Stimulated activated CD4-positive, alpha-beta T cell treated with anti-CD3 and anti-CD28 coated beads, Interleukin-15, amount 100 ng/mL, for 1 hour (primary cell): ENCODE measurements around the gene PAPOLG.
"Not testable (repeated sequence)": the region's sequence is repeated elsewhere in the genome, so short reads cannot be mapped to it uniquely, and the experiment has no call there.

Experiments
- DNase-seq, 2 donors: peaks; one replicate each; pipeline ENCODE4 v3.0.0-alpha.2; 2020; ENCODE audit warnings: low read depth in 1 of 2, low spot score in 1 of 2

The PAPOLG gene

GRCh38 chr2:60821587-60822302, 65.7 kb downstream of the PAPOLG start:
- no peak for DNase-seq

DNA sequence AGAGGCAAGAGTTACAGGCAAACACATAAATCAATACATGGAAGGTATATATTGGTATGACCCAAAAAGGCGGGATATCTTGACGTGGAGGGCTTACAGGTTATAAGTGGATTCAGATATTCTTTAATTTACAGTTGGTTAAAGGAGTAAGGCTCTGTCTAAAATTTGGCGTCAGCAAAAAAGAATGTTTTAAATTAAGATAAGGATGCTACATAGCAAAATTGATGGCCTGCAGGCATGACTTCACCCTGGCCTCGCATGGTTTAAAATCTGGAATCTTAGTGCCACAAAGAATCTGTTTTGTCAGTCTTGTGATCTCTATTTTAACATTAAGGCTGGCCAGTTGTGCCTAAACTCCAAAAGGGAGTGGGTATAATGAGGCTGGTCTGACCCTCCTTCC, 66.9 kb downstream of the PAPOLG start:
- DNase-seq = no peak

DNA sequence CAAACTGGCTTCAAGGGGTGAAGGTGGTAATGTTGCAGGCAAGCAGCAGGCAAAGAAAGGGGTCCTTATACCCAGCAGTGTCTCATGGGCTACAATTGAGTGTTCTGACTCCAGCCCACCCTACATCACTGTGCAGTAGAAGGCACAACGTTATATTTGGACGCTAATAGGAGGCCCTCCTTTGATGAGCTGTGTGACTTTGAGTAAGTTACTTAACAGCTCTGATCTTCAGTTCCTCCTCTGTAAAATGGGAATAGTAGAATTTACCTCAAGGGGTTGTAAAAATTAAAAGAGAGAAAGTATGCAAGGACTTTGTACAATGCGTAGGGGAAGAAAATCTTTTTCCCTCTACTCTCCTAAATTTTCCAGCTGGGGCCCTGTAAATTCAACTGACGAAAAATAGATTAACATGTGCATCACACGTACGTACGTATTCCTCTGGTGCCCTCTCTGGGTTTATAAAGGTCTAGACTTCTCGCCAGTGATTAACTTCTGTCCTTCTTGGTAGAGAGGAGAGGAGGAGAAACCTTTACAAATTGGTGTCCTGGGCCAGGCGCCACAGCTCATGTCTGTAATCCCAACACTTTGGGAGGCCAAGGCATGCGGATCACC, 67.7 kb downstream of the PAPOLG start:
- DNase-seq = no peak

DNA sequence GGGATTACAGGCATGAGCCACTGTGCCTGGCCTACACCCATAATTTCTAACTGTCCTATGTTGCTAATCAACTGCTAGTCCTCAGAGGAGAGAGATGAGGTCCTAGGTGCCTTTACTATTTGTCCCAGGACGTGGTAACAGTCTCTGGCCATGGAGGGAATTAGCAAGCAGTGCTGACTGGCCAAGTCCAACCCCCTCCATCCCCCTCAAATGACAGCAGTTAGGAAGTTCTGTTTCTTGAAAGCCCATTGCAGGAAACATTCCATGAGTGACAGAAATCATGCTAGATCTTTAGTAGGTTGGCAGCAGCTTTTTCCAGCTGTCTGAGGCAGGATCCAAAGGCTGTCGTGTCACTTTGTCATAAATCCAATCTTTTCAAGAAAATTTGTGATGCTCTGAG, 69.6 kb downstream of the PAPOLG start:
- DNase-seq = no peak

GRCh38 chr2:60826111-60826510, 70.0 kb downstream of the PAPOLG start:
- DNase-seq = no peak

DNA sequence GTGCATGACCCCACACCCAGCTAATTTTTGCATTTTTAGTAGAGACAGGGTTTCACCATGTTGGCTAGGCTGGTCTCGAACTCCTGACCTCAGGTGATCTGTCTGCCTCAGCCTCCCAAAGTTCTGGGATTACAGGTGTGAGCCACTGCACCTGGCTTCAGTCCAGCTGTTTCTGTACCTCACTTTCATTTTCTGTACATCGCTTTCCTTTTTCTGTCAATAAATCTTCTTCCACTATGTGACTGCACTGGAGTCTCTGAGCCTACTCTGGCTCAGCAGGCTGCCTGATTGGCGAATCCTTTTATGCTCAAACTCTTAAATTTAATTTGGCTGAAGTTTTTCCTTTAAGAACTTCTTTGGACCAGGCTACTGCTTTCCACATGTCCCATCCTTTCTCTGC, 70.8 kb downstream of the PAPOLG start:
- not testable (repeated sequence) for DNase-seq

DNA sequence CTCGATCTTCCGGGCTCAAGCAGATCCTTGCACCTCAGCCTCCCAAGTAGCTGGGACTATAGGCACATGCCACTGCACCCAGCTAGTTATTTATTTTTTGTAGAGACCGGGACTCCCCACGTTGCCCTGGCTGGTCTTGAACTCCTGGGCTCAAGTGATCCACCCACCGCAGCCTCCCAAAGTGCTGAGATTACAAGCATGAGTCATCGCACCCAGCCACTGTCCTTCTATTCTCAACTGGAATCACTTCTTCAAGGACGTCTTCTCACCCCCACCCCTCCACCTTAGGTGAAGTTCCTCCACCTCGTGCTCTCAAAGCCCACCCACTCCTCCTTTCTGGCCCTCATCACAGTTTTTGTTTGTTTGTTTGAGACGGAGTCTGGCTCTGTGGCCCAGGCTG, 71.3 kb downstream of the PAPOLG start:
- DNase-seq = no peak

GRCh38 chr2:60830991-60831390, 74.9 kb downstream of the PAPOLG start:
- no peak for DNase-seq

DNA sequence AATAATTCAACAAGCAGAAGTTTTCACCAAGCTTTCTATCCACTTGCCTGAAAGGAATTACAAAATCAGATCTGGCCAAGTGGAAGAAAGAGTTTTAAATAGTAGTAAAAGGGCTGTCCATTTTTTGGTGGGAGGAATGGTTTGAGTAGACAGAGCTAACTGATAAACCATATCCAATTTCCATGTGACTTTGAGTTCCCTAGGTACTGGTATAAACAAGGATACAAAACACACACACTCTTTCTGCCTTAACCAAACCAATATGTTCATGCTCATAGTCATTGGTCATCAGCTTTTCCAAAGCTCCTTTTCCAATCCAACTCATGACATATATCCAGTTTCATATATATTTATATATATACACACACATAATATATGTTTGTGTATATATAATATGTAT, 75.9 kb downstream of the PAPOLG start:
- no peak for DNase-seq

DNA sequence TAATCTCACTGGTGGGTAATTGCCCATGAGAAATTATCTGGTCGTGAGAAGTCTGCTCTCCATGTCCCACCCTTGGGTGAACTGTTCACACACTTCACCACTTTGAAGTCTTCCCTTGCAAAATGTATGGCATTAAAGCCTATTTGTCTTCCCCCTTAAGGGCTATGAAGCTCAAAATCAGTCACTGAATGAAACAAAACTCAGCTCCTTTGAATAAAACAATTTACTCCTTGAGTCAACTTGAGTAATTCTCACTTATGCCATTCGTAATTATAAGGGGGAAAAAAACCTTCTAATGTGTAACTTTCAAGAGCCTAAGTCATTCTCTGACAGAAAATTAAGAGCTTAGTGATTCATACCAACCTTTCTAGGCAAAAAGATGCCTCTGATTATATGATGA, 76.6 kb downstream of the PAPOLG start:
- DNase-seq = no peak

DNA sequence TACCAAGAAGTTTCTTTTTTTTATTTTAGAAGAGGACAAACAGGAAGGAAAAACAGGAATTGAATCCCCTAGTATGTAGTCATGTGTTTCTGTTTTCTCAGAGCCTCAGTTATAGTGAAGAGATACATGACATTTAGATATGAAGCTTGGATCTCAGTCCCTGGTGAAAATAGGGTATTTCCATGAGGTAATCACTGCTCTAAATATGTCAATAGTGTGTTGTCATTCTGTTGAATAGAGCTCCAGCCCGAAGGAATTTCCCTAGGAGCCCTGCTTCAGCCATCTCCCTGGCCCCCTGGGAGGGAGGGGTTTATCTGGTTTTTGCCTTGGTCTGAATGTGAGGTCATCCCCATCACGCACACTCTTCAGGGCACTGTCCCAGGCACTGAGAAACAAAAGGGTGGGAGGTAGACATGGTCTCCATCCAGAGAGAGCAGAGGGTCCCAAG, 78.2 kb downstream of the PAPOLG start:
- DNase-seq = no peak

DNA sequence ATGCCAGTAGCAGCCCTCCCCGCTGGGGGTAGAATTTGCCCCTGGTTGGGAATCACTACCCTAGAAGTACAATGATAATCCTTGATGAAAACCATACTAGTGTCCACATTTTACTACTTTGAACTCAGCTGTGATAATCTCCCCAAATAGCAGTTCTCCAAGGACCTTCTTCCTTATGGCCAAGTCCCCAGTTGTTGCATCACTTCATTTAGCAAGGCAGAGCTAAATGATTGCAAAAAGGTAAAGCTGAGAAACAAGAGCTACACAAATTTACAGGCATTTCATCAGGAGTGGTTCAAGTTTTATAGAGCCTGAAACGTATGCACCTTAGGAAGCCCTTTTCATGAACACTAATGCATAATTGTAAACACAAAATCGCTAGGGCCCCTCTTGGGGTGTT, 80.4 kb downstream of the PAPOLG start:
- no peak for DNase-seq

- no peak for DNase-seq
Measured at GRCh38 chr2:60837123-60837522, 81.1 kb downstream of the PAPOLG start.

- no peak for DNase-seq
Measured at GRCh38 chr2:60838481-60838880, 82.4 kb downstream of the PAPOLG start.

- DNase-seq = no peak
Measured at GRCh38 chr2:60839126-60839813, 83.2 kb downstream of the PAPOLG start.

GRCh38 chr2:60840880-60841279, 84.8 kb downstream of the PAPOLG start:
- DNase-seq = no peak

DNA sequence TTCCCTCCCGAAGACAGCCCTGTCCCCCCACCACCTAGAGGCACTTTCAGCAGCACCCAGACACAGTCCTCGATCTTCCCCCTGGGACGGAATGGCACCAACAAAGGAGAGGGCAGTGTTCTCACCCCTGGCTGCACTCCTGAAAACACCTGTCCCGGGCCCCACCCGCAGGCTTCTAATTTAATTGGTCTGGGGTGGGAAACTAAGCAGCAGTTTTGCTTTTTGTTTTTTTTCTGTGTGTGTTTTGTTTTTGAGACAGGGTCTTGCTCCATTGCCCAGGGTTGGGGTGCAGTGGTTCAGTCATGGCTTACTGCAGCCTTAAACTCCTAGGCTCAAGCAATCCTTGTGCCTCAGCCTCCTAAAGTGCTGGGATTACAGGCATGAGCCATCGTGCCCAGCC, 86.9 kb downstream of the PAPOLG start:
- no peak for DNase-seq

DNA sequence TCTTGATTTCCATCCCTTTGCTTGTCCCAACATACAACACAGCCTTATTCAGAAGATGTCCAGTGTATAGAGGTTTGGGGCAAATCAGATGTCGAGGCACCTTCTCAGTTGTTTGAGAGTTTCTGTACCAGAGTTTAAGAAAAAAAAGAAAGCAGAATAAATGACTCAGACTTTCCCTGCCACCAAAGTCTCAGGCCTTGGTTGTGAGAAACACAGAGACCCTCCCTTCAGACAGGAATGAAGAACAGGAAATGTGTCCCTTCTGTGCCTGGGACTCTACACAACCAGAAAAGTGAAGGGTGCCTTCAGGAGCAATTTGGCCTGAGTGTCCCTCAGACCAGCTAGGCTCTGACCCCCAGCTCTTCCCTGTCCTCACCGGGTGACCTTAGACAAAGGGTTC, 88.0 kb downstream of the PAPOLG start:
- no peak for DNase-seq

DNA sequence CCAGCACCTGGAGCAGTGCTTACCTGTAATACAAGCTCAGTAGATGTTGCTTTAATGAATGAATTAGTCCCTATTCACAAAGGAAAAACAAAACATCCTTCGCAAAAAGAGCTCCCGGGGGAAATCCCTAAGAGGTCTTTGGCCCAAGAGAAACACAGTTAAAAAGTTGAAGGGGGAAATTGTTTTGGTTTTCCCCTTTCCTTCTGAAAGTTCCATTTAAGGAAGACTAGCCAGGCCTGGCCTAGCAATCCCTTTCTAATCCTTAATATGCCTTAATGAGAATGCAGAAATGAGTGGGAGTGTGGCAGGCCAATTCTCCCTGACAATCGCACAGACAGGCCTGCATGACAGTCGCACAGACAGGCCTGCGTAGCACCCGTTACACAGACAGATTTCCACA, 91.8 kb downstream of the PAPOLG start:
- DNase-seq = no peak
